CD8-positive, alpha-beta memory T cell (primary cell): ENCODE measurements around the gene ARPC5. TPM values are rescaled to one million over a fixed set of nuclear protein-coding genes. Genes with fewer than 3 reads are reported as not detected.

Source experiments
- CTCF ChIA-PET: fragments of 350-600 bp; sonication (Branson Sonifier 250); formaldehyde crosslinking; loops from one replicate; lab custom pipeline; 2021; ENCODE audit warnings: antibody characterized with exemption; lab: Charles Lee
- POLR2A ChIA-PET: fragments of 350-600 bp; sonication (Branson Sonifier 250); formaldehyde crosslinking; loops from one replicate; lab custom pipeline; 2021; ENCODE audit warnings: antibody characterized with exemption; lab: Charles Lee
- DNase-seq, 5 donors: peaks; one replicate each; pipeline versions ENCODE4 v3.0.0 to v3.0.0-alpha.2; 2020 to 2022; ENCODE audit warnings: mixed read lengths in 1 of 5
- H3K27ac ChIP-seq: one replicate; pipeline ENCODE4 v1.7.0; 2013; ENCODE audit warnings: low read depth, mild to moderate bottlenecking, low read length, moderate library complexity
- H3K27me3 ChIP-seq: 2 replicates; pipeline ENCODE4 v1.7.0; 2013; ENCODE audit warnings: low read length, mild to moderate bottlenecking; ENCODE audit not compliant: insufficient read depth, poor library complexity, severe bottlenecking
- H3K36me3 ChIP-seq: 2 replicates; pipeline ENCODE4 v1.7.0; 2013; ENCODE audit warnings: mild to moderate bottlenecking, low read length, moderate library complexity; ENCODE audit not compliant: insufficient read depth
- H3K4me1 ChIP-seq: 2 replicates; pipeline ENCODE4 v1.7.0; 2013; ENCODE audit warnings: mild to moderate bottlenecking, low read length, moderate library complexity; ENCODE audit not compliant: insufficient read depth
- H3K4me3 ChIP-seq: 2 replicates; pipeline ENCODE4 v1.7.0; 2013; ENCODE audit warnings: mild to moderate bottlenecking, low read length
- H3K9me3 ChIP-seq: 2 replicates; pipeline ENCODE4 v1.7.0; 2013; ENCODE audit warnings: mild to moderate bottlenecking, low read length
- H3K27ac Mint-ChIP-seq, 8 donors: one replicate each; pipeline ENCODE4 v1.8.0; 2020 to 2021; ENCODE audit warnings: mixed read lengths in 8 of 8, mild to moderate bottlenecking in 6 of 8, inconsistent platforms in 3 of 8, moderate library complexity in 3 of 8
- H3K27me3 Mint-ChIP-seq, 2 donors: one replicate each; pipeline ENCODE4 v1.8.0; 2020 to 2021; ENCODE audit warnings: mixed read lengths in 2 of 2, mild to moderate bottlenecking in 1 of 2, moderate library complexity in 1 of 2
- H3K36me3 Mint-ChIP-seq, 3 donors: one replicate each; pipeline ENCODE4 v1.8.0; 2020 to 2021; ENCODE audit warnings: mixed read lengths in 3 of 3, inconsistent platforms in 1 of 3, mild to moderate bottlenecking in 1 of 3
- H3K4me1 Mint-ChIP-seq, 3 donors: one replicate each; pipeline ENCODE4 v1.8.0; 2020 to 2021; ENCODE audit warnings: mixed read lengths in 3 of 3, inconsistent platforms in 1 of 3, mild to moderate bottlenecking in 1 of 3
- H3K4me3 Mint-ChIP-seq, 7 donors: one replicate each; pipeline ENCODE4 v1.8.0; 2020 to 2021; ENCODE audit warnings: mixed read lengths in 7 of 7, mild to moderate bottlenecking in 6 of 7, moderate library complexity in 4 of 7, inconsistent platforms in 2 of 7
- H3K9me3 Mint-ChIP-seq, 5 donors: one replicate each; pipeline ENCODE4 v1.8.0; 2020 to 2022; ENCODE audit warnings: mixed read lengths in 5 of 5, mild to moderate bottlenecking in 3 of 5, moderate library complexity in 2 of 5, inconsistent platforms in 1 of 5
- polyA plus RNA-seq: library from polyadenylated mRNA; unstranded; fragments of 300-500 nt; fragmentation: Illumina TruSeq; gene quantifications from one replicate; pipeline ENCODE4 v1.2.3, GENCODE V29; 2021
- total RNA-seq, 2 experiments: library from RNA; stranded (reverse); gene quantifications; one replicate each; pipeline ENCODE4 v1.2.3, GENCODE V29; 2021

ARPC5 gene
- total and polyA plus RNA-seq, 3 experiments from 2014 or later, result 142 to 414 (median 146) TPM

- peaks cover 21 to 29% of the 10 kb centered on the region in 2 donors for H3K27me3 Mint-ChIP-seq
- CTCF ChIA-PET, result no interaction called here
Measured at GRCh38 chr1:183674886-183675285, 39.3 kb upstream of the ARPC5 start.

GRCh38 chr1:183674339-183674738 lies 38.8 kb upstream of the ARPC5 start:
- H3K27me3 Mint-ChIP-seq, result peaks cover 23 to 26% of the 10 kb centered on the region in 2 donors
- H3K9me3 Mint-ChIP-seq, result peaks cover 0 to 9% (median 5%) of the 10 kb centered on the region in 5 donors
- peaks cover 0 to 15% (median 0%) of the 10 kb centered on the region in 3 donors for H3K36me3 Mint-ChIP-seq
- Histone ChIP-seq H3K9me3 (no peaks in the 10 kb centered on the region), H3K27me3 (no peaks in the 10 kb centered on the region), H3K27ac (no peak overlapping the region), H3K4me1 (no peaks in the 10 kb centered on the region), H3K36me3 (no peaks in the 10 kb centered on the region), H3K4me3 (no peak overlapping the region)
- H3K4me1 Mint-ChIP-seq, result no peaks in the 10 kb centered on the region
- no peak overlapping the region for H3K27ac Mint-ChIP-seq
- POLR2A ChIA-PET, result no interaction called here
- no peak overlapping the region for H3K4me3 Mint-ChIP-seq
- CTCF ChIA-PET, result no interaction called here
- no peak for DNase-seq

More at GRCh38 chr1:183674886-183675285, 39.3 kb upstream of the ARPC5 start:
- Histone ChIP-seq H3K4me3 (no peak overlapping the region), H3K27me3 (no peaks in the 10 kb centered on the region), H3K27ac (no peak overlapping the region), H3K4me1 (no peaks in the 10 kb centered on the region), H3K36me3 (no peaks in the 10 kb centered on the region), H3K9me3 (no peaks in the 10 kb centered on the region)
- H3K9me3 Mint-ChIP-seq, result peaks cover 0 to 9% (median 5%) of the 10 kb centered on the region in 5 donors
- H3K36me3 Mint-ChIP-seq, result peaks cover 0 to 15% (median 0%) of the 10 kb centered on the region in 3 donors
- POLR2A ChIA-PET, result no interaction called here
- no peaks in the 10 kb centered on the region for H3K4me1 Mint-ChIP-seq
- no peak overlapping the region for H3K27ac Mint-ChIP-seq
- H3K4me3 Mint-ChIP-seq, result no peak overlapping the region
- no peak for DNase-seq

GRCh38 chr1:183673605-183674323 lies 38.2 kb upstream of the ARPC5 start:
- no peaks in the 10 kb centered on the region for H3K4me1 Mint-ChIP-seq
- Histone ChIP-seq H3K9me3 (no peaks in the 10 kb centered on the region), H3K36me3 (no peaks in the 10 kb centered on the region), H3K27ac (no peak overlapping the region), H3K27me3 (no peaks in the 10 kb centered on the region), H3K4me1 (no peaks in the 10 kb centered on the region), H3K4me3 (no peak overlapping the region)
- ChIA-PET CTCF (no interaction called here), POLR2A (no interaction called here)
- peaks cover 22 to 26% of the 10 kb centered on the region in 2 donors for H3K27me3 Mint-ChIP-seq
- H3K27ac Mint-ChIP-seq, result no peak overlapping the region
- H3K9me3 Mint-ChIP-seq, result peaks cover 0 to 9% (median 5%) of the 10 kb centered on the region in 5 donors
- DNase-seq, result no peak
- peak overlapping the region in 1 of 7 donors; percentile 10 for H3K4me3 Mint-ChIP-seq
- H3K36me3 Mint-ChIP-seq, result peaks cover 0 to 16% (median 0%) of the 10 kb centered on the region in 3 donors

- H3K27ac Mint-ChIP-seq, result no peak overlapping the region
- H3K27me3 ChIP-seq, result no peaks in the 10 kb centered on the region
Measured at GRCh38 chr1:183670169-183670568, 34.6 kb upstream of the ARPC5 start.

GRCh38 chr1:183656355-183656754 lies 20.8 kb upstream of the ARPC5 start:
- Mint-ChIP-seq H3K27ac (no peak overlapping the region), H3K4me3 (no peak overlapping the region), H3K9me3 (no peaks in the 10 kb centered on the region), H3K36me3 (no peaks in the 10 kb centered on the region), H3K4me1 (peaks cover 17 to 33% (median 31%) of the 10 kb centered on the region in 3 donors), H3K27me3 (peaks cover 0 to 4% of the 10 kb centered on the region in 2 donors)
- POLR2A ChIA-PET, result interaction anchor here (0.9 kb wide), 1 partner anchor 260 kb away, joined by 3 read pairs; no protein-coding TSS in a partner anchor
- H3K27me3 ChIP-seq, result no peaks in the 10 kb centered on the region
- no peak for DNase-seq
- no peaks in the 10 kb centered on the region for H3K9me3 ChIP-seq
- H3K27ac ChIP-seq, result no peak overlapping the region
- H3K4me1 ChIP-seq, result peaks cover 22% of the 10 kb centered on the region
- no peak overlapping the region for H3K4me3 ChIP-seq
- no peaks in the 10 kb centered on the region for H3K36me3 ChIP-seq
- CTCF ChIA-PET, result interaction anchor here (1.3 to 5.9 kb wide), 9 partner anchors 11 to 395 kb away, joined by 3 to 69 read pairs (median 8); partner anchors contain the start of genes ARPC5 and TSEN15

More at GRCh38 chr1:183670169-183670568, 34.6 kb upstream of the ARPC5 start:
- H3K4me3 Mint-ChIP-seq, result no peak overlapping the region
- ChIA-PET CTCF (interaction anchor here (0.9 to 1.1 kb wide), 2 partner anchors 15 kb away, joined by 4 read pairs; no protein-coding TSS in a partner anchor), POLR2A (no interaction called here)
- Histone ChIP-seq H3K27ac (no peak overlapping the region), H3K36me3 (no peaks in the 10 kb centered on the region), H3K4me1 (no peaks in the 10 kb centered on the region), H3K9me3 (no peaks in the 10 kb centered on the region), H3K4me3 (no peak overlapping the region)
- H3K9me3 Mint-ChIP-seq, result peaks cover 0 to 9% (median 5%) of the 10 kb centered on the region in 5 donors
- peaks cover 23 to 26% of the 10 kb centered on the region in 2 donors for H3K27me3 Mint-ChIP-seq
- no peaks in the 10 kb centered on the region for H3K4me1 Mint-ChIP-seq
- H3K36me3 Mint-ChIP-seq, result peaks cover 0 to 16% (median 0%) of the 10 kb centered on the region in 3 donors
- no peak for DNase-seq

- Histone ChIP-seq H3K4me1 (peaks cover 24% of the 10 kb centered on the region), H3K27me3 (no peaks in the 10 kb centered on the region), H3K4me3 (no peak overlapping the region), H3K36me3 (no peaks in the 10 kb centered on the region), H3K9me3 (no peaks in the 10 kb centered on the region), H3K27ac (no peak overlapping the region)
- peaks cover 20 to 36% (median 35%) of the 10 kb centered on the region in 3 donors for H3K4me1 Mint-ChIP-seq
- no peak overlapping the region for H3K27ac Mint-ChIP-seq
- no peak overlapping the region for H3K4me3 Mint-ChIP-seq
- H3K9me3 Mint-ChIP-seq, result no peaks in the 10 kb centered on the region
- ChIA-PET POLR2A (interaction anchor here (0.9 kb wide), 1 partner anchor 260 kb away, joined by 3 read pairs; no protein-coding TSS in a partner anchor), CTCF (interaction anchor here (0.5 to 5.9 kb wide), 25 partner anchors 9 to 567 kb away, joined by 3 to 69 read pairs (median 4); partner anchors contain the start of genes ARPC5 and TSEN15)
- DNase-seq, result peak; percentile 48 to 77 (median 63)
- no peaks in the 10 kb centered on the region for H3K36me3 Mint-ChIP-seq
- H3K27me3 Mint-ChIP-seq, result peaks cover 0 to under 1% of the 10 kb centered on the region in 2 donors
Measured at GRCh38 chr1:183655562-183656075, 20.0 kb upstream of the ARPC5 start.

GRCh38 chr1:183654706-183655105 lies 19.1 kb upstream of the ARPC5 start:
- Histone ChIP-seq H3K27ac (no peak overlapping the region), H3K9me3 (no peaks in the 10 kb centered on the region), H3K4me3 (no peak overlapping the region), H3K36me3 (no peaks in the 10 kb centered on the region), H3K27me3 (no peaks in the 10 kb centered on the region), H3K4me1 (peaks cover 24% of the 10 kb centered on the region)
- no peak for DNase-seq
- Mint-ChIP-seq H3K4me1 (peaks cover 20 to 36% (median 35%) of the 10 kb centered on the region in 3 donors), H3K27ac (no peak overlapping the region), H3K4me3 (no peak overlapping the region), H3K27me3 (no peaks in the 10 kb centered on the region), H3K36me3 (no peaks in the 10 kb centered on the region), H3K9me3 (no peaks in the 10 kb centered on the region)
- ChIA-PET CTCF (interaction anchor here (1.0 to 5.9 kb wide), 16 partner anchors 9 to 568 kb away, joined by 3 to 69 read pairs (median 6); partner anchors contain the start of genes ARPC5 and TSEN15), POLR2A (no interaction called here)
